T-cell (primary cell): ENCODE results near the gene AGAP1. TPM values are rescaled to one million over a fixed set of nuclear protein-coding genes. Genes with fewer than 3 reads are reported as not detected.

Experiments
- ATAC-seq, 4 experiments: fragments of 200-7000 bp in 3 of 4; fragments of 150-1000 bp in 1 of 4; cut with Tn5 transposase; replicated peaks in 1 of 4; 1 replicate in 3 of 4; 2 replicates in 1 of 4; pipeline ENCODE4 v1.10.0; 2021; ENCODE audit warnings: moderate library complexity in 3 of 4, mild to moderate bottlenecking in 2 of 4, moderate number of reproducible peaks in 1 of 4
- CTCF ChIA-PET, 2 donors: fragments of 300-600 bp; sonication (Branson Sonifier 250); formaldehyde crosslinking; loops; one replicate each; lab custom pipeline; 2022; ENCODE audit warnings: antibody characterized with exemption in 2 of 2; lab: Charles Lee
- POLR2A ChIA-PET, 2 donors: fragments of 300-600 bp; sonication (Branson Sonifier 250); formaldehyde crosslinking; loops; one replicate each; lab custom pipeline; 2022; ENCODE audit warnings: antibody characterized with exemption in 2 of 2; lab: Charles Lee
- DNase-seq, 35 experiments: peaks; one replicate each; pipeline versions ENCODE4 v3.0.0 to v3.0.0-alpha.2; 2013 to 2023
- H3K27ac ChIP-seq: one replicate; pipeline ENCODE4 v1.5.1; 2013; ENCODE audit warnings: low read length
- H3K27me3 ChIP-seq, 2 experiments: replicated peaks in 1 of 2; 1 replicate in 1 of 2; 2 replicates in 1 of 2; pipeline versions ENCODE4 v1.6.1 to v1.7.0; 2013; ENCODE audit warnings: low read length in 1 of 2, mixed read lengths in 1 of 2; ENCODE audit not compliant: control insufficient read depth in 2 of 2, insufficient read depth in 2 of 2; ENCODE audit errors: extremely low read depth in 1 of 2
- H3K36me3 ChIP-seq, 2 donors: 1 replicate in 1 of 2; 2 replicates in 1 of 2; pipeline versions ENCODE4 v1.6.1 to v1.7.0; 2013; ENCODE audit warnings: low read length in 1 of 2; ENCODE audit not compliant: control insufficient read depth in 2 of 2, insufficient read depth in 1 of 2; ENCODE audit errors: extremely low read depth in 1 of 2
- H3K4me1 ChIP-seq, 2 experiments: 1 replicate in 1 of 2; 2 replicates in 1 of 2; pipeline versions ENCODE4 v1.6.1 to v1.7.0; 2013; ENCODE audit warnings: low read length in 2 of 2, mixed read lengths in 1 of 2; ENCODE audit not compliant: insufficient read depth in 2 of 2, control insufficient read depth in 1 of 2; ENCODE audit errors: extremely low read depth in 1 of 2
- H3K4me3 ChIP-seq, 2 donors: 1 replicate in 1 of 2; 2 replicates in 1 of 2; pipeline versions ENCODE4 v1.5.1 to v1.7.0; 2013; ENCODE audit warnings: mild to moderate bottlenecking in 2 of 2, low read length in 1 of 2, moderate library complexity in 1 of 2; ENCODE audit not compliant: control insufficient read depth in 1 of 2; ENCODE audit errors: extremely low read depth in 1 of 2
- H3K9me3 ChIP-seq: 2 replicates; pipeline ENCODE4 v1.7.0; 2013
- H3K27ac Mint-ChIP-seq, 2 donors: one replicate each; pipeline ENCODE4 v1.8.0; 2020 to 2021; ENCODE audit warnings: mild to moderate bottlenecking in 2 of 2, mixed read lengths in 2 of 2
- H3K27me3 Mint-ChIP-seq, 2 donors: one replicate each; pipeline ENCODE4 v1.8.0; 2021 to 2022; ENCODE audit warnings: mixed read lengths in 2 of 2
- H3K36me3 Mint-ChIP-seq: one replicate; pipeline ENCODE4 v1.8.0; 2021; ENCODE audit warnings: mixed read lengths
- H3K4me1 Mint-ChIP-seq, 3 donors: one replicate each; pipeline ENCODE4 v1.8.0; 2020 to 2022; ENCODE audit warnings: mixed read lengths in 3 of 3, mild to moderate bottlenecking in 1 of 3
- H3K4me3 Mint-ChIP-seq, 3 donors: one replicate each; pipeline ENCODE4 v1.8.0; 2020 to 2022; ENCODE audit warnings: mild to moderate bottlenecking in 3 of 3, mixed read lengths in 3 of 3, moderate library complexity in 3 of 3
- H3K9me3 Mint-ChIP-seq, 3 donors: one replicate each; pipeline ENCODE4 v1.8.0; 2020 to 2022; ENCODE audit warnings: mixed read lengths in 3 of 3
- WGBS: methylation state at CpG from one replicate; pipeline ENCODE4 v1.1.5; 2013; ENCODE audit warnings: missing lambda C conversion rate; ENCODE audit not compliant: insufficient coverage; 5-methylcytosine and 5-hydroxymethylcytosine counted together
- total RNA-seq, 35 experiments: library from RNA in 6 of 35; stranded (reverse) in 6 of 35; fragments of 120-200 nt in 1 of 35; gene quantifications; one replicate each; pipeline versions ENCODE4 v1.2.1 to v1.2.4 and lab custom pipeline; 2013 to 2026

The AGAP1 gene
- total RNA-seq, 5 donors from 2014 or later (not counting 1 experiment from before 2014, with no cell fraction given), result 3.9 to 15.6 (median 5.2) TPM

GRCh38 chr2:236162882-236163470 is 669.1 kb downstream of the AGAP1 start:
- H3K27me3 Mint-ChIP-seq, result peaks cover 32 to 65% of the 10 kb centered on the region in 2 donors
- H3K4me1 ChIP-seq, result peaks cover 0 to 16% of the 10 kb centered on the region in 2 experiments
- H3K27me3 ChIP-seq, result peaks cover 3 to 86% of the 10 kb centered on the region in 2 experiments
- CTCF ChIA-PET, result no interaction called here
- no peak overlapping the region for H3K27ac ChIP-seq
- ATAC-seq (no peak), DNase-seq (no peak)
- 16% methylated on average over 18 of the region's 33 CpGs for WGBS
- H3K4me3 ChIP-seq, result no peak overlapping the region
- no peaks in the 10 kb centered on the region for H3K36me3 ChIP-seq
- peaks cover 5 to 25% (median 18%) of the 10 kb centered on the region in 3 donors for H3K4me1 Mint-ChIP-seq
- H3K9me3 ChIP-seq, result no peaks in the 10 kb centered on the region
- no peaks in the 10 kb centered on the region for H3K9me3 Mint-ChIP-seq
- no peak overlapping the region for H3K27ac Mint-ChIP-seq
- POLR2A ChIA-PET, result no interaction called here
- H3K36me3 Mint-ChIP-seq, result no peaks in the 10 kb centered on the region
- no peak overlapping the region for H3K4me3 Mint-ChIP-seq

GRCh38 chr2:236163471-236164200 is 669.8 kb downstream of the AGAP1 start:
- Histone ChIP-seq H3K27me3 (peaks cover 3 to 82% of the 10 kb centered on the region in 2 experiments), H3K27ac (no peak overlapping the region), H3K4me1 (peaks cover 0 to 16% of the 10 kb centered on the region in 2 experiments), H3K9me3 (no peaks in the 10 kb centered on the region), H3K36me3 (no peaks in the 10 kb centered on the region), H3K4me3 (no peak overlapping the region)
- H3K36me3 Mint-ChIP-seq, result no peaks in the 10 kb centered on the region
- DNase-seq (no peak), ATAC-seq (no peak)
- peaks cover 25 to 59% of the 10 kb centered on the region in 2 donors for H3K27me3 Mint-ChIP-seq
- ChIA-PET CTCF (no interaction called here), POLR2A (no interaction called here)
- no peaks in the 10 kb centered on the region for H3K9me3 Mint-ChIP-seq
- H3K4me3 Mint-ChIP-seq, result no peak overlapping the region
- peaks cover 5 to 24% (median 18%) of the 10 kb centered on the region in 3 donors for H3K4me1 Mint-ChIP-seq
- 5% methylated on average over 49 of the region's 59 CpGs for WGBS
- no peak overlapping the region for H3K27ac Mint-ChIP-seq

DNA sequence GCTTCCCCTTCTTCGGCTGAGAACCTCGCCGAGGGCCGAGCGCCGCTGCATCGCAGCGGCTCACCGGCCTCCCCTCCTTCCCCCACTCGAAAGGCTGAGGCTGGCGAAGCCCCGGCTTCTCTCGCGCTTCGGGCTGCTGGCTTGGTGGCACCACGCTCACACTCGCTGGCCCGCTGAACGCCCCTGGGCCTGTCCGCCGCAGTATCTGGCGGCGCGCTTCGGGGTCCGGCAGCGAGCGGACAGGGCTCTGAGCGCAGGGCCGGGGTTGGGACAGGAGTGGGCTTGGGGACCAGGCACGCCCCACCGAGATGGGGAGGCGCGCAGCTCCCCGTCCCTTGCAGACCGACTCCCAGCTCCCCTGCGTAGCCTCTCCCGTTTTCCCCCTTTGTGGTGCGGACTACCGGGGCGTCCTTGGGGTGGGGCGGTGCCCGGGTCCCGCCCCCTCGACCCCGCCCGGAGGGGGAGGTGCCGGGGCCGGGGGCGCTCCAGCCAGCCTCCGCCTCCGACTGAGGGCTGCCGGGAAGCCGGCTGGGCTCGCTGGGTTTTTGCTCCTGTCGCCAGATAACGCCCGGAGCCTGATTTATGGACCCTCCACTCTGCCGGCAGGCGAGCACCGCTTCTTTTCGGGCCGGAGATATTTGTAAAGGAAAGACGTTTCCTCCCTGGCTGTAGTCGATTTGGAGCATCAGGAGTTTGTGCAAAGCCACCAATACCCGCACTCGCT is 670.5 kb downstream of the AGAP1 start:
- no peak for ATAC-seq
- peaks cover 9 to 81% of the 10 kb centered on the region in 2 experiments for H3K27me3 ChIP-seq
- H3K9me3 Mint-ChIP-seq, result no peaks in the 10 kb centered on the region
- POLR2A ChIA-PET, result no interaction called here
- no peak overlapping the region for H3K27ac Mint-ChIP-seq
- H3K27me3 Mint-ChIP-seq, result peaks cover 23 to 59% of the 10 kb centered on the region in 2 donors
- H3K9me3 ChIP-seq, result no peaks in the 10 kb centered on the region
- no peak overlapping the region for H3K4me3 ChIP-seq
- no peak for DNase-seq
- H3K4me1 ChIP-seq, result peaks cover 0 to 16% of the 10 kb centered on the region in 2 experiments
- CTCF ChIA-PET, result no interaction called here
- H3K4me1 Mint-ChIP-seq, result peaks cover 5 to 28% (median 18%) of the 10 kb centered on the region in 3 donors
- H3K36me3 ChIP-seq, result no peaks in the 10 kb centered on the region
- no peak overlapping the region for H3K27ac ChIP-seq
- no peaks in the 10 kb centered on the region for H3K36me3 Mint-ChIP-seq
- peak overlapping the region; percentile 31 to 56 (median 47) for H3K4me3 Mint-ChIP-seq
- 5% methylated on average over 58 of the region's 67 CpGs for WGBS

DNA sequence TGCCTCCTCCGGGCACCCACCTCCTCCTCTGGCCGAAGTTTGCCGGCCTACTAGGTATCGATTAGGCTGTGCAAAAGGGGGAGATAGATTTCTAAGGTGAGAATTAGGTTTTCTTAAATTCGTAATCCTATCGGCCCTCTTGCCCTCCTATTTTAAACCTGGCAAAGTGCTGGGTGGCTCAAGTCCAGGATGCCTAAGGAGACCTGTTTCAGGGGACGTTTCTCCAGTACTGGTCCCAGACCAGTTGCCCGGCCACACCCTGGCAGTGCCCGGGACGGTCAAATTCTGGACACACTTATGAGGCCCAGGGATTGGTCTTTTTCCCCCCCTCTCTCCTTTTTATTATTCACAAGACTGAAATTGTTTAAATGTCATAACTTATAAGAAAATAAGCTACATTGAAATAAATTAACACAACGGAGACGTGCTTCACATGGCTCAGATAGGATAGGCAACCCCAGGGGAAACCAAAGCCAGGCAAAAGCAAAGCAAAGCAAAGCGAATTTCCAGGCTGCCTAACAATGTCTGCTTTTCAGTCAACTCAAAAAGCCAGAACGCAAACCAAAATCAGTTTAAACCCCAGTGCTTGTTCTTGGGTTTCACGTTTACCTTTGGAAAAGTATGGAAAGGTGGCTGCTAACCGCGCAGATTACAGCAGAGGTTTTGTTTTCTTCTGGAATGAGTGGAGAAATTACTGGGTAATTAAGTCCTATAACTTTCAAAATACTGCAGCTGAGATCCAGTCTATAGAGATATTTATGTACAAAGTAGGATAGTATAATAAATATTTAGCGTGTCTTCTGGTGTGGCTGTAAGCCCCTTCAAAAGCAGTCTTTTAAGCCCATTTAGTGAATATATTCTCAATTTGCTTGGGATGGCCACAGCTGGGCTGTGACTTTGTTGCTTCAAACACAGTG is 671.3 kb downstream of the AGAP1 start:
- H3K4me3 ChIP-seq, result no peak overlapping the region
- peaks cover 5 to 31% (median 18%) of the 10 kb centered on the region in 3 donors for H3K4me1 Mint-ChIP-seq
- ATAC-seq (no peak), DNase-seq (no peak)
- no peaks in the 10 kb centered on the region for H3K9me3 ChIP-seq
- peaks cover 11 to 82% of the 10 kb centered on the region in 2 experiments for H3K27me3 ChIP-seq
- H3K27ac Mint-ChIP-seq, result no peak overlapping the region
- peaks cover 31 to 64% of the 10 kb centered on the region in 2 donors for H3K27me3 Mint-ChIP-seq
- no peak overlapping the region for H3K27ac ChIP-seq
- 38% methylated on average over 7 of the region's 18 CpGs for WGBS
- CTCF ChIA-PET, result interaction anchor here in 1 of 2 donors (0.6 kb wide), 1 partner anchor 17 kb away, joined by 3 read pairs; no protein-coding TSS in a partner anchor
- H3K36me3 ChIP-seq, result no peaks in the 10 kb centered on the region
- H3K9me3 Mint-ChIP-seq, result no peaks in the 10 kb centered on the region
- H3K36me3 Mint-ChIP-seq, result no peaks in the 10 kb centered on the region
- H3K4me1 ChIP-seq, result peaks cover 0 to 16% of the 10 kb centered on the region in 2 experiments
- POLR2A ChIA-PET, result no interaction called here
- H3K4me3 Mint-ChIP-seq, result peak overlapping the region; percentile 31 to 59 (median 56)

GRCh38 chr2:236165842-236166795 is 672.3 kb downstream of the AGAP1 start:
- Histone ChIP-seq H3K27me3 (peaks cover 18 to 80% of the 10 kb centered on the region in 2 experiments), H3K4me3 (no peak overlapping the region), H3K9me3 (no peaks in the 10 kb centered on the region), H3K27ac (no peak overlapping the region), H3K36me3 (no peaks in the 10 kb centered on the region), H3K4me1 (peaks cover 0 to 16% of the 10 kb centered on the region in 2 experiments)
- no peak for ATAC-seq
- H3K4me3 Mint-ChIP-seq, result peak overlapping the region; percentile 36 to 59 (median 41)
- WGBS, result 8% methylated on average over 45 of the region's 58 CpGs
- ChIA-PET POLR2A (no interaction called here), CTCF (no interaction called here)
- H3K4me1 Mint-ChIP-seq, result peaks cover 5 to 32% (median 23%) of the 10 kb centered on the region in 3 donors
- no peak for DNase-seq
- H3K36me3 Mint-ChIP-seq, result no peaks in the 10 kb centered on the region
- no peaks in the 10 kb centered on the region for H3K9me3 Mint-ChIP-seq
- no peak overlapping the region for H3K27ac Mint-ChIP-seq
- peaks cover 40 to 66% of the 10 kb centered on the region in 2 donors for H3K27me3 Mint-ChIP-seq
